GM21825 (cell line): ENCODE results near the gene C1orf198.

ENCODE experiments used
- ATAC-seq: cut with Tn5 transposase; IDR thresholded peaks from one replicate; pipeline ENCODE4 v1.9.1; 2021; ENCODE audit warnings: mild to moderate bottlenecking, moderate library complexity; ENCODE audit not compliant: unreplicated experiment

The C1orf198 gene

GRCh38 chr1:230790026-230790425 is 78.3 kb downstream of the C1orf198 start:
- no peak for ATAC-seq

GRCh38 chr1:230788561-230789275 is 79.6 kb downstream of the C1orf198 start:
- ATAC-seq: no peak

- ATAC-seq: no peak
Measured at GRCh38 chr1:230787471-230787870, 80.8 kb downstream of the C1orf198 start.
